HCT116 (cell line): ENCODE data around the gene ALK. TPM values are rescaled to one million over a fixed set of nuclear protein-coding genes. Genes with fewer than 3 reads are reported as not detected.

Source experiments
- ATAC-seq: fragments of 200-7000 bp; cut with Tn5 transposase; 2 replicates; pipeline ENCODE4 v1.9.1; 2020; ENCODE audit warnings: mild to moderate bottlenecking, moderate library complexity
- BruUV-seq: library from RNA; stranded (reverse); fragments of 400-500 nt; replicated peaks from 2 replicates; lab custom pipeline; 2021; lab: Mats Ljungman, UMichigan
- CTCF ChIA-PET: fragments of 300-600 bp; sonication (Branson Sonifier 250); formaldehyde crosslinking; loops from one replicate; lab custom pipeline; 2021; ENCODE audit warnings: antibody characterized with exemption; lab: Charles Lee
- POLR2A ChIA-PET: fragments of 300-600, 350-600 bp; sonication (Branson Sonifier 250); formaldehyde crosslinking; loops from one replicate; lab custom pipeline; 2021; ENCODE audit warnings: antibody characterized with exemption; lab: Charles Lee
- RAD21 ChIA-PET, 2 experiments: fragments of 300-600 bp; sonication (Branson Sonifier 250); formaldehyde crosslinking; loops; one replicate each; lab custom pipeline; 2023; ENCODE audit warnings: low total read pairs in 2 of 2; ENCODE audit not compliant: uncharacterized antibody in 2 of 2, unreplicated experiment in 2 of 2, low non-redundant PET in 1 of 2; lab: Charles Lee
- DNase-seq: peaks from one replicate; pipeline ENCODE4 v3.0.0-alpha.2; 2010; ENCODE audit warnings: low read depth, low spot score
- H2AFZ ChIP-seq: fragments of 200-600 bp; shearing (Covaris generic), sonication (generic); 2 replicates; pipeline ENCODE4 v1.6.1; 2017; ENCODE audit warnings: low read depth, mixed run types, mixed read lengths, antibody characterized with exemption, low read length; ENCODE audit not compliant: poor library complexity, severe bottlenecking
- H3K27ac ChIP-seq: 2 replicates; pipeline ENCODE4 v1.5.1; 2012; ENCODE audit warnings: low read depth, low read length
- H3K27me3 ChIP-seq: fragments of 200-600 bp; sonication (generic); 2 replicates; pipeline ENCODE4 v1.6.1; 2016; ENCODE audit warnings: mixed run types, low read length, mixed read lengths; ENCODE audit not compliant: insufficient read depth
- H3K36me3 ChIP-seq, 2 experiments: fragments of 200-500 bp in 1 of 2; fragments of 200-600 bp in 1 of 2; sonication (Bioruptor generic) in 1 of 2; sonication (generic) in 1 of 2; 2 replicates each; pipeline versions ENCODE4 v1.5.1 to v1.6.1; 2014 to 2016; ENCODE audit warnings: low read length in 2 of 2, inconsistent platforms in 1 of 2, mixed read lengths in 1 of 2, mixed run types in 1 of 2; ENCODE audit not compliant: insufficient read depth in 2 of 2, control insufficient read depth in 1 of 2
- H3K4me1 ChIP-seq, 2 experiments: fragments of 200-600 bp in 1 of 2; sonication (generic) in 1 of 2; 2 replicates each; pipeline versions ENCODE4 v1.5.1 to v1.6.1; 2012 to 2017; ENCODE audit warnings: low read length in 2 of 2, inconsistent platforms in 1 of 2, mild to moderate bottlenecking in 1 of 2, mixed read lengths in 1 of 2, mixed run types in 1 of 2, moderate library complexity in 1 of 2; ENCODE audit not compliant: insufficient read depth in 2 of 2, control insufficient read depth in 1 of 2
- H3K4me2 ChIP-seq: fragments of 200-600 bp; sonication (generic); 2 replicates; pipeline ENCODE4 v1.6.1; 2017; ENCODE audit warnings: mixed run types, low read length, mixed read lengths
- H3K4me3 ChIP-seq, 2 experiments: fragments of 200-600 bp in 1 of 2; sonication (generic) in 1 of 2; replicated peaks in 1 of 2; 2 replicates each; pipeline ENCODE4 v1.5.1; 2011 to 2016; ENCODE audit warnings: low read length in 2 of 2, control low read depth in 1 of 2, low read depth in 1 of 2, mild to moderate bottlenecking in 1 of 2, mixed read lengths in 1 of 2, mixed run types in 1 of 2
- H3K79me2 ChIP-seq: fragments of 200-600 bp; sonication (generic); 2 replicates; pipeline ENCODE4 v1.6.1; 2017; ENCODE audit warnings: mild to moderate bottlenecking, mixed run types, low read length, moderate library complexity, mixed read lengths; ENCODE audit not compliant: insufficient read depth
- H3K9ac ChIP-seq: fragments of 200-600 bp; sonication (generic); 2 replicates; pipeline ENCODE4 v1.6.1; 2016; ENCODE audit warnings: low read length, mixed read lengths
- H3K9me2 ChIP-seq: fragments of 200-600 bp; sonication (generic), shearing (Covaris generic); 2 replicates; pipeline ENCODE4 v1.6.1; 2017; ENCODE audit warnings: mixed run types, mild to moderate bottlenecking, moderate library complexity; ENCODE audit not compliant: insufficient read depth
- H3K9me3 ChIP-seq, 2 experiments: fragments of 200-500 bp in 1 of 2; fragments of 200-600 bp in 1 of 2; sonication (Bioruptor generic) in 1 of 2; sonication (generic) in 1 of 2; 2 replicates each; pipeline ENCODE4 v1.6.1; 2014 to 2017; ENCODE audit warnings: low read length in 2 of 2, mixed read lengths in 2 of 2, inconsistent platforms in 1 of 2, low read depth in 1 of 2, mild to moderate bottlenecking in 1 of 2, mixed run types in 1 of 2, moderate library complexity in 1 of 2; ENCODE audit not compliant: control insufficient read depth in 1 of 2, insufficient read depth in 1 of 2
- H4K20me1 ChIP-seq: fragments of 200-600 bp; sonication (generic), shearing (Covaris generic); 2 replicates; pipeline ENCODE4 v1.6.1; 2017; ENCODE audit warnings: mixed run types, mild to moderate bottlenecking, moderate library complexity; ENCODE audit not compliant: insufficient read depth
- CBX3 ChIP-seq: IDR thresholded peaks from 2 replicates; pipeline ENCODE4 v1.6.1; 2012; ENCODE audit warnings: low read depth
- EGR1 ChIP-seq: IDR thresholded peaks from 2 replicates; pipeline ENCODE4 v1.6.1; 2012; ENCODE audit warnings: low read depth
- ELF1 ChIP-seq: IDR thresholded peaks from 2 replicates; pipeline ENCODE4 v1.6.1; 2012; ENCODE audit warnings: low read depth, borderline replicate concordance
- EZH2phosphoT487 ChIP-seq: fragments of 200-600 bp; IDR thresholded peaks from 2 replicates; pipeline ENCODE4 v1.6.1; 2018; ENCODE audit warnings: antibody characterized with exemption, borderline replicate concordance
- FOSL1 ChIP-seq: IDR thresholded peaks from 2 replicates; pipeline ENCODE4 v1.6.1; 2012; ENCODE audit warnings: low read depth
- JUND ChIP-seq: IDR thresholded peaks from 2 replicates; pipeline ENCODE4 v1.6.1; 2012
- POLR2A ChIP-seq: IDR thresholded peaks from 2 replicates; pipeline ENCODE4 v1.7.0; 2011; ENCODE audit warnings: borderline replicate concordance; ENCODE audit not compliant: insufficient read depth, insufficient read length; ENCODE audit errors: extremely low read depth
- RAD21 ChIP-seq: IDR thresholded peaks from 2 replicates; pipeline ENCODE4 v1.6.1; 2012; ENCODE audit warnings: low read depth, mild to moderate bottlenecking
- REST ChIP-seq: IDR thresholded peaks from 2 replicates; pipeline ENCODE4 v1.6.1; 2012; ENCODE audit warnings: low read depth
- SIN3A ChIP-seq: IDR thresholded peaks from 2 replicates; pipeline ENCODE4 v1.6.1; 2012; ENCODE audit warnings: low read depth
- SP1 ChIP-seq: IDR thresholded peaks from 2 replicates; pipeline ENCODE4 v1.6.1; 2012; ENCODE audit warnings: low read depth
- SRF ChIP-seq: IDR thresholded peaks from 2 replicates; pipeline ENCODE4 v1.6.1; 2012; ENCODE audit warnings: low read depth
- TCF7L2 ChIP-seq: IDR thresholded peaks from 2 replicates; pipeline ENCODE4 v1.7.0; 2011; ENCODE audit warnings: borderline replicate concordance, inconsistent platforms; ENCODE audit not compliant: insufficient read depth, insufficient read length; ENCODE audit errors: extremely low read depth
- YY1 ChIP-seq: IDR thresholded peaks from 2 replicates; pipeline ENCODE4 v1.6.1; 2011; ENCODE audit warnings: low read length, low read depth, moderate library complexity, mild to moderate bottlenecking; ENCODE audit not compliant: insufficient replicate concordance; ENCODE audit errors: extremely low read depth
- ZBTB33 ChIP-seq: IDR thresholded peaks from 2 replicates; pipeline ENCODE4 v1.6.1; 2011; ENCODE audit warnings: mild to moderate bottlenecking, low read length, moderate library complexity; ENCODE audit not compliant: insufficient replicate concordance; ENCODE audit errors: extremely low read depth
- ZFX ChIP-seq: fragments of 450-650 bp; IDR thresholded peaks from 2 replicates; pipeline ENCODE4 v1.6.1; 2017
- ZNF274 ChIP-seq: fragments of 200-500 bp; sonication (Bioruptor generic); IDR thresholded peaks from 2 replicates; pipeline ENCODE4 v1.6.1; 2014; ENCODE audit warnings: mild to moderate bottlenecking, low read depth, low read length, inconsistent platforms
- intact Hi-C: fragments of 100-400 bp; cut with micrococcal nuclease; formaldehyde crosslinking; loops from 2 replicates; pipeline ENCODE4 v1.10.0; 2022
- total RNA-seq: library from RNA; stranded (reverse); gene quantifications from one replicate; pipeline ENCODE4 v1.2.1, GENCODE V29; 2021; ENCODE audit not compliant: unreplicated experiment

Gene ALK
- total RNA-seq, 1 experiment from 2014 or later = not detected

- Histone ChIP-seq H4K20me1 (no peaks in the 10 kb centered on the region), H3K9me3 (no peaks in the 10 kb centered on the region), H3K27me3 (peaks cover 58% of the 10 kb centered on the region; the same call in 1 of the 2 replicates)
- no peak for ATAC-seq
- TF ChIP-seq CBX3 (no peak), FOSL1 (no peak), ZFX (no peak), SP1 (no peak)
- TF ChIP-seq, all 23 proteins: peak for 0
- no peak overlapping the region for H2AFZ ChIP-seq
- DNase-seq = no peak
- no peak overlapping the region for H3K4me2 ChIP-seq
- H3K79me2 ChIP-seq = no peaks in the 10 kb centered on the region
- no peaks in the 10 kb centered on the region for H3K36me3 ChIP-seq
- CTCF ChIA-PET = no interaction called here
- intact Hi-C loops = no loop called here
- no peak overlapping the region for H3K4me3 ChIP-seq
- H3K27ac ChIP-seq = no peak overlapping the region
- RAD21 ChIA-PET = no interaction called here
- no peak overlapping the region for H3K9ac ChIP-seq
- H3K9me2 ChIP-seq = no peaks in the 10 kb centered on the region
- no TSS peak for BruUV-seq
- H3K4me1 ChIP-seq = no peaks in the 10 kb centered on the region
- POLR2A ChIA-PET = no interaction called here
Observed at GRCh38 chr2:29808321-29808720, 113.1 kb downstream of the ALK start.

- CTCF ChIA-PET = no interaction called here
- H3K4me1 ChIP-seq = no peaks in the 10 kb centered on the region
- POLR2A ChIA-PET = no interaction called here
- no peaks in the 10 kb centered on the region for H3K79me2 ChIP-seq
- no peak overlapping the region for H3K4me3 ChIP-seq
- no peaks in the 10 kb centered on the region for H3K36me3 ChIP-seq
- DNase-seq (no peak), ATAC-seq (no peak)
- H2AFZ ChIP-seq = no peak overlapping the region
- no TSS peak for BruUV-seq
- no peaks in the 10 kb centered on the region for H3K9me3 ChIP-seq
- no peak overlapping the region for H3K9ac ChIP-seq
- RAD21 ChIA-PET = no interaction called here
- no peak overlapping the region for H3K27ac ChIP-seq
- no peaks in the 10 kb centered on the region for H4K20me1 ChIP-seq
- intact Hi-C loops = no loop called here
- H3K9me2 ChIP-seq = no peaks in the 10 kb centered on the region
- H3K27me3 ChIP-seq = peaks cover 50% of the 10 kb centered on the region; the same call in 1 of the 2 replicates
- no peak overlapping the region for H3K4me2 ChIP-seq
- TF ChIP-seq TCF7L2 (no peak), ZFX (no peak), SIN3A (no peak), ZNF274 (no peak), SRF (no peak), EGR1 (no peak), ELF1 (no peak), FOSL1 (no peak), ZBTB33 (no peak), REST (no peak), EZH2phosphoT487 (no peak), POLR2A (no peak), RAD21 (no peak), YY1 (no peak), JUND (no peak)
Observed at GRCh38 chr2:29807082-29807481, 114.3 kb downstream of the ALK start.
